ENCODE measurements around the gene POLR3H.

GRCh38 chr22:41482319-41482935 is 61.8 kb downstream of the POLR3H start:
- no peak for TF ChIP-seq CTCF (IDR thresholded peaks at IDR 0.05)
- no peak for TF ChIP-seq EZH2 (IDR thresholded peaks at IDR 0.05)
